Esophagus (tissue), 2 donors: ENCODE data around the gene NINL. TPM values are rescaled to one million over a fixed set of nuclear protein-coding genes. Genes with fewer than 3 reads are reported as not detected.

Experiments used
- H3K27ac ChIP-seq, 2 donors: one replicate each; pipeline ENCODE4 v1.5.1; 2013; ENCODE audit warnings: low read depth in 2 of 2, mild to moderate bottlenecking in 2 of 2, inconsistent platforms in 1 of 2, low read length in 1 of 2, moderate library complexity in 1 of 2
- H3K27me3 ChIP-seq, 2 donors: one replicate each; pipeline ENCODE4 v1.6.1; 2013; ENCODE audit warnings: low read length in 2 of 2, control low read depth in 1 of 2, mild to moderate bottlenecking in 1 of 2; ENCODE audit not compliant: insufficient read depth in 2 of 2, control insufficient read depth in 1 of 2
- H3K36me3 ChIP-seq, 2 donors: one replicate each; pipeline ENCODE4 v1.6.1; 2013; ENCODE audit warnings: low read length in 1 of 2; ENCODE audit not compliant: control insufficient read depth in 2 of 2, insufficient read depth in 2 of 2
- H3K4me1 ChIP-seq, 2 donors: one replicate each; pipeline ENCODE4 v1.6.1; 2013; ENCODE audit warnings: low read length in 1 of 2; ENCODE audit not compliant: control insufficient read depth in 2 of 2, insufficient read depth in 2 of 2
- H3K4me3 ChIP-seq, 2 donors: one replicate each; pipeline ENCODE4 v1.5.1; 2013; ENCODE audit warnings: low read length in 2 of 2, mild to moderate bottlenecking in 2 of 2, low read depth in 1 of 2, moderate library complexity in 1 of 2
- H3K9me3 ChIP-seq, 2 donors: one replicate each; pipeline ENCODE4 v1.6.1; 2013; ENCODE audit warnings: mild to moderate bottlenecking in 2 of 2, low read depth in 1 of 2, low read length in 1 of 2, moderate library complexity in 1 of 2; ENCODE audit not compliant: control insufficient read depth in 2 of 2, insufficient read depth in 1 of 2
- WGBS, 2 donors: extraction: QIAGEN DNeasy Blood & Tissue Kit; methylation state at CpG; one replicate each; pipeline ENCODE4 v1.1.7; 2013; 5-methylcytosine and 5-hydroxymethylcytosine counted together
- polyA plus RNA-seq, 2 donors: library from polyadenylated mRNA; stranded (reverse); fragments of 200-250 nt; gene quantifications; one replicate each; pipeline ENCODE4 v1.2.3, GENCODE V29; 2013
- donor health status: healthy with polysubstance abuse.
- donor health status: Bipolar disorder and iron deficiency.

The NINL gene
- polyA plus RNA-seq, 2 donors: 5.5 to 9.9 TPM

DNA sequence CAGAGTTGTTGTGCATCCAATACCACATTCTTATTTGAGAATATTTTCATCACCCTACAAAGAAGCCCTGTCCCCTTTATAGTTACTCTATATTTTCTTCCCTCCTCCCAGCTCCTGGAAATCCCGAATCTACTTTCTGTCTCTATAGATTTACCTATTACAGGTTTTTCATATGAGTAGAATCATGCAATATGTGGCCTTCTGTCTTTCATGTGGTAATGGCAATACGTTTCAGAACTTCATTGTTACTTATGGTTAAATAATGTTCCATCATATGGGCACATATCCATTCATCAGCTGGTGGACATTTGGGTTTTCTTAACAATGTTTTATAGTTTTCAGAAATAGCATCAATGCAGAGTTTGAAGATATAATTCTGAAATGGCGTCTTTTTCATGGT is 160.8 kb downstream of the NINL start:
- H3K4me1 ChIP-seq: no peaks in the 10 kb centered on the region
- WGBS, 2 donors: 89 to 97% methylated on average over 3 of the region's 3 CpGs
- H3K27ac ChIP-seq: no peak overlapping the region
- no peaks in the 10 kb centered on the region for H3K9me3 ChIP-seq
- H3K36me3 ChIP-seq: no peaks in the 10 kb centered on the region
- no peaks in the 10 kb centered on the region for H3K27me3 ChIP-seq
- H3K4me3 ChIP-seq: no peak overlapping the region

DNA sequence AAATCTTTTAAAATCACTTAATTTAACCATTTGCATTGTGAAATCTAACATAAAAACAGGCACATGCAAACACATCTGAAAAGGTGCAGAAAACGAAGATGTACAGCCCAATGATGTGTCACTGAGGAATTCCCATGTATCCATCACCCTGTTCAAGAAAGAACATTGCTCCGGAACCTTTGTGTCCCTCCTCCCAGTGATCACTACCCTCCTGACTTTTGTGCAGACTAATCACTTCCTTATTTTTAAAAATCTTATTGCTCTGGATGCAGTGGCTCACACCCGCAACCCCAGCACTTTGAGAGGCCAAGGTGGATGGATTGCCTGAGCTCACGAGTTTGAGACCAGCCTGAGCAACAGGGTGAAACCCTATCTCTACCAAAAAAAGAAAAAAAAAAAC is 163.3 kb downstream of the NINL start:
- H3K27ac ChIP-seq: no peak overlapping the region
- H3K9me3 ChIP-seq: no peaks in the 10 kb centered on the region
- H3K4me3 ChIP-seq: no peak overlapping the region
- H3K27me3 ChIP-seq: no peaks in the 10 kb centered on the region
- H3K4me1 ChIP-seq: no peaks in the 10 kb centered on the region
- no peaks in the 10 kb centered on the region for H3K36me3 ChIP-seq
- 82 to 83% methylated on average over 4 of the region's 4 CpGs for WGBS, 2 donors

DNA sequence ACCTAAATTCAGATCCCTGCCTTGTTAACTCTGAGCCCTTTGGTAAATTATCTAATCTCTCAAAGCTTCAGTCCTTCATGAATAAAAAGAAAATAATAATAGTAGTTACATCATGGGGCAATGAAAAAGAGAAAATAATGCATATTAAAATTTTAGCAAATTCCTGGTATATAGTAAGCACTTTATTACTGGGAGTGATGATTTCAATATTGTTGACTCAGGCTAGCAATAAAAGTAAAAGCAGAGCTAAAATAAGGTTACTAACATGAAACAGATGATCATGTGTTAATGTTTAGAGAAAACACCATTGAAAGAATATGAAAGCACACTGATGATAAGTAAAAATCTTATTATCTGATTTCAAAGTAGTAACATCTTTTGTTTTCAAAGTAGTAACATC is 164.2 kb downstream of the NINL start:
- H3K27me3 ChIP-seq: no peaks in the 10 kb centered on the region
- no peaks in the 10 kb centered on the region for H3K4me1 ChIP-seq
- H3K27ac ChIP-seq: no peak overlapping the region
- no peaks in the 10 kb centered on the region for H3K9me3 ChIP-seq
- no peak overlapping the region for H3K4me3 ChIP-seq
- H3K36me3 ChIP-seq: no peaks in the 10 kb centered on the region

DNA sequence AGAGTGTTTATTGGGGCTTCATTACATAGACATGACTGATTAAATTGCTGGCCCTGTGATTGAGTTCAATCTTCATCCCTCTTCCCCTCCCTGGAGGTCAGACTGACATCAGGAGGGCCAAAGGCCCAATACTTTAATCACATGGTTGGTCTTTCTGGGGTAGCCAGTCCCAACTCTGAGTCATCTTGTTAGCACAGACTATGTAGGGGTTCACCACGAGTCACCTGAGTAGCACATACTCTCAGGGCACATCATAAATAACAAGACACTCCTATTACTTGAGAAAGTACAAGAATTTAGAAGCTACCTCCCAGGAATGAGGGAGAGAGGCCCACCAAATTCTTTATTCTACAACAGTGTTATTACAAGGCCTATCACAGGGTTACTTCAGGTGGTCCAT is 166.6 kb downstream of the NINL start:
- no peaks in the 10 kb centered on the region for H3K9me3 ChIP-seq
- no peaks in the 10 kb centered on the region for H3K36me3 ChIP-seq
- WGBS, 2 donors: 86 to 88% methylated on average over 1 of the region's 1 CpG

DNA sequence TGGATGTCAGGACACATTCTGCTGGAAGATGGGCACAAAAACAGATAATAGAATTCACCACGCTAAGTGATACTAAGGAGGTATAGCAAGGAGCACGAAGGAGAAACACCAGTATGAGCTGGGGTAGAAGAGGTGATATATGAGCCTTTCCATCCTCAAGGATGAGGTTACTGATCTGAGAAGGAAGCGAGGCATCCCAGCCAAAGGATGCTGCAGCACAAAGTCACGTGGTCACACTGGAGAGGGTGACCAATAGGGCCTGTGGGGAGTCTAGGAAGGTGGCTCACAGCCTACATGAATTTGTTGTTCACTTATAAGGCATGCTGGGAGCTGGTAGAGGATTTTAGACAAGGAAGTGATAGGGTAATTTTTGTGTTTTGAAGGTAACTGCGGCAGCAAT is 176.4 kb downstream of the NINL start:
- Histone ChIP-seq H3K36me3 (no peaks in the 10 kb centered on the region), H3K4me3 (no peak overlapping the region), H3K27me3 (no peaks in the 10 kb centered on the region), H3K9me3 (no peaks in the 10 kb centered on the region), H3K27ac (no peak overlapping the region), H3K4me1 (peaks cover 0 to 1% of the 10 kb centered on the region in 2 donors)
- WGBS, 2 donors: 90 to 93% methylated on average over 5 of the region's 5 CpGs

More for the DNA sequence above, 166.6 kb downstream of the NINL start:
- Histone ChIP-seq H3K4me3 (no peak overlapping the region), H3K27me3 (no peaks in the 10 kb centered on the region), H3K4me1 (no peaks in the 10 kb centered on the region), H3K27ac (no peak overlapping the region)

DNA sequence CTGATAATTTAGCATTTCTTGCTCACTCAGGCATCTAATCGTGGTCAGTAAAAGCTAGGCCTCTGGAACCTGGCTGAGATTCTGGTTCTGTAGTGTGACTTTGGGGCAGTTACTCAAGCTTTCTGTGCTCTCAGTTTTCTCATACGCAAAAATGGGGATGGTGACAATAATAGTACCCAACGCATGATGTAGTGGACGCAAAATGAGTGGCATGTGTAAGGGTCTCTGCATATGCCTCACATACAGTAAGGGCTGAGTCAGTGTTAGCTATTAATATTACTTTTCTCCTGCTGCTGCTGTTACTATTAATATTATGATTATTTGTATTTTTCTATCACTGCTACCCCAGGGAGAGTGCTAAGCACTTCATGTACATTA is 177.2 kb downstream of the NINL start:
- 0 to 1% methylated on average over 4 of the region's 4 CpGs for WGBS, 2 donors

DNA sequence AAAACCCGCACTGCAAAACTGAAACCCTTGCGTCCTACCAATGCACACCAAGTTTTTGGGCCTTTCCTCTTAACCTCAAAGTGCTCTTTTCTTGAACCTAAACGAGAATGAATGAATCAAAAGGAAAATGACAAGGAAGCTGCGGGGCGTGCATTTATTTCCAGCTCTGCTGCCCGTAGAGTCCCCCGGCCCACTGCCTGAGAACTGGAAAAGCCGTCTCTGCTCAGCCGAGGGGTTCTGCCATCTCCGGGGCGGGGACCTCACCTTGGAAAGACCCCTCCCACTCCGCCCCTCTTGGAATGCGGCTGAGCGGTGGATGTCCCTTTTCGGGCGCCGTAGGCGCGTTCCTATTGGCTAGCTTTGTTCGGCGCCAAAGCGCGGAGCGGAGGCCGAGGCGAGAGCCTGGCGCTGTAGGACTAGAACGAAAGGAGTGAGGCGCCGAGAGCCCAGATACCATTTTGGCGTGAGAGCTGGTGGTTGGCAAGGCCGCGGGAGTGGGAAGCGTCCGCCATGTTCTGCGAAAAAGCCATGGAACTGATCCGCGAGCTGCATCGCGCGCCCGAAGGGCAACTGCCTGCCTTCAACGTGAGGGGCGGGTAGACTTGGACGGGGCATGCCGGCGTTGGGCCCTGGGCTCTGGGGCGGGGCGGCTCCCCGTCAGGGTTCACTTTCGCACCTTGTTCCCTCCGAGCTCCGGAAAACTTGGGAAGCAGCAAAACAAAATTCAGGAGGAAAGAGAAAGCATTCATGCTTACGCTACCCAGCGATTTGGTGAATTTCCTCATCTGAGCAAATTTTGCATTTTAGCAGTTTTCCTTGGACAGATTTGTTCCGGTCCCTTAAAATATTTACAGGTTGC is 177.8 kb downstream of the NINL start, which contains the start of gene GINS1:
TSS of gene GINS1 (plus strand) at position 363 of the 859 bp plus-strand sequence. CDS start at position 511, 148 bp downstream.
- peak within 1 kb of the TSS; percentile 50 to 62 for H3K27ac ChIP-seq

More for the DNA sequence above, 177.2 kb downstream of the NINL start:
- Histone ChIP-seq H3K27ac (no peak overlapping the region), H3K4me3 (peak overlapping the region; percentile 62 to 72), H3K27me3 (no peaks in the 10 kb centered on the region), H3K4me1 (peaks cover 0 to 1% of the 10 kb centered on the region in 2 donors), H3K9me3 (peaks cover 1% of the 10 kb centered on the region in 2 donors), H3K36me3 (no peaks in the 10 kb centered on the region)

More for the DNA sequence above, 177.8 kb downstream of the NINL start, which contains the start of gene GINS1:
- no peaks in the 10 kb centered on the region for H3K36me3 ChIP-seq
- peaks cover 0 to 1% of the 10 kb centered on the region in 2 donors for H3K4me1 ChIP-seq
- no peaks in the 10 kb centered on the region for H3K27me3 ChIP-seq
- peaks cover 2 to 7% of the 10 kb centered on the region in 2 donors for H3K9me3 ChIP-seq
- H3K4me3 ChIP-seq: peak within 1 kb of the TSS; percentile 62 to 72
- WGBS, 2 donors: 1 to 2% methylated on average over 56 of the region's 56 CpGs

Other genes starting within 250 kb of the NINL start
- 10 to 100 TPM; 36.9 to 42.3 TPM for gene ABHD12, start 194.7 kb downstream of the NINL start, polyA plus RNA-seq
- gene GINS1, start 177.9 kb downstream of the NINL start, polyA plus RNA-seq: 1 to 10 TPM; 4.1 to 5.9 TPM
- gene NANP, start 38.5 kb upstream of the NINL start, polyA plus RNA-seq: 1 to 10 TPM; 1.3 to 2.1 TPM
- 10 to 100 TPM in 1 of 2 donors, 1 to 10 TPM in 1; 6.9 to 11.8 TPM for gene ZNF337, start 111.3 kb upstream of the NINL start, polyA plus RNA-seq